GM18870 (cell line): ENCODE measurements around the gene RPL13.
"Not testable (repeated sequence)": the region's sequence is repeated elsewhere in the genome, so short reads cannot be mapped to it uniquely, and the experiment has no call there.

Experiments used
- ATAC-seq: cut with Tn5 transposase; IDR thresholded peaks from one replicate; pipeline ENCODE4 v1.9.1; 2021; ENCODE audit warnings: moderate library complexity; ENCODE audit not compliant: unreplicated experiment

Gene RPL13

GRCh38 chr16:89562939-89563338 lies 2.5 kb downstream of the RPL13 start:
- no peak for ATAC-seq

DNA sequence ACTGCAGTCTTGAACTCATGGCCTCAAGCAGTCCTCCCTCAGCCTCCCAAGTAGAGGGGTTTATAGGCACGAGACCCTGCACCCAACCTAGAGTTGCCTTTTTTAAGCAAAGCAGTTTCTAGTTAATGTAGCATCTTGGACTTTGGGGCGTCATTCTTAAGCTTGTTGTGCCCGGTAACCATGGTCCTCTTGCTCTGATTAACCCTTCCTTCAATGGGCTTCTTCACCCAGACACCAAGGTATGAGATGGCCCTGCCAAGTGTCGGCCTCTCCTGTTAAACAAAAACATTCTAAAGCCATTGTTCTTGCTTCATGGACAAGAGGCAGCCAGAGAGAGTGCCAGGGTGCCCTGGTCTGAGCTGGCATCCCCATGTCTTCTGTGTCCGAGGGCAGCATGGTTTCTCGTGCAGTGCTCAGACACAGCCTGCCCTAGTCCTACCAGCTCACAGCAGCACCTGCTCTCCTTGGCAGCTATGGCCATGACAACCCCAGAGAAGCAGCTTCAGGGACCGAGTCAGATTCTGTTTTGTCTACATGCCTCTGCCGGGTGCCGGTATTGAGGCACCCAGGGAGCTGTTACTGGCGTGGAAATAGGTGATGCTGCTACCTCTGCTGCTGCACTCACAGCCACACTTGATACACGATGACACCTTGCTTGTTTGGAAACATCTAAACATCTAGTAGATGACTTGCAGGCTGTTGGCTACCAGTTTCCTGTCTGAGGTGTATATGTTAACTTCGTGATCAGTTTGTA lies 3.3 kb downstream of the RPL13 start:
- no peak for ATAC-seq

DNA sequence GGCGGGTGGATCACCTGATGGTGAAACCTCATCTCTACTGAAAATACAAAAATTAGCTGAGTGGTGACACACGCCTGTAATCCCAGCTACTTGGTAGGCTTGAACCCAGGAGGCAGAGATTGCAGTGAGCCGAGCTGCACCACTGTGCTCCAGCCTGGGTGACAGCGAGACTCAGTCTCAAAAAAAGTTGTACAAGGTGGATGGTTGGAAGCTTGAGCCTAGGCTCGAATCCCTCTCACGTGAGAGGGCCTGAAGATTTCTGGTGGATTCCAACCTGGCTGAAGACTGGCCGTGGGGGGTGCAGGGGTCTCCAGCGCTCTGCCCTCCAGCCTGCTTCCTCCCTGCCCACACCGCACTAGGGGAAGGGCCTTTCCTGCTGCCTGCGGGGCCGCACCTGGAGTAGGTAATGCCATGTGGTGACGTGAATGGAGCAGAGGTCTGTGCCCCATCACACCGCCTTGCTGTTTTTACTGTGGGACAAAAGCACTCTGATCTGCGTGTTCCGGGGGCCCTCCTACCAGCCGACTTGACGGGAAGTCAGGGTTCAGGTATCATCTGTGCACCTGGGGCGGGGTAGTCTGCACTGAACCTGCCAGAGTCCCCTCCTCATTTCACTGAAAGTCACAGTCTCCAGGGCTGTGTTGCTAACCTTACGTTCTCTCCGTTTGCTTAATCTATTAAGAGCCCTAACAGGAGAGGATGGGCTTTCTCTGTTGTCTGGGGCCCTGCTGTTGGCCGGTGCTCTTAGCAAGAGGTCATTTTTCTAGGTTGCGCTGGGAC lies 4.2 kb downstream of the RPL13 start:
- no peak for ATAC-seq

DNA sequence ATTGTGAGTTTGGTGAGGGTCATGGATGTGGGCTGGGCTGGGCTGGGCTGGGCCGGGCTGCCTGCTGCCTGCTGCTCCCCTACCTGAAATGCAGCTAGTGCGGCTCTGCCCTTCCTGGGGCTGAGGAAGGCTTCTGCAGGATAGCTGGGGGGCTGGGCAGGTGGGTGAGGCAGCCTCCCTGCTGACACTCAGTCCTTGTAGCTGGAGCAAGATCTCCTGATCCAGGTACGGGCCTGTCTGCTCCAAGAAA lies 4.7 kb downstream of the RPL13 start:
- ATAC-seq = no peak

- no peak for ATAC-seq
Observed at GRCh38 chr16:89565506-89566372, 5.3 kb downstream of the RPL13 start.

- no peak for ATAC-seq
Observed at GRCh38 chr16:89567656-89568594, 7.4 kb downstream of the RPL13 start.

- ATAC-seq = no peak
Observed at GRCh38 chr16:89569506-89570341, 9.2 kb downstream of the RPL13 start.

GRCh38 chr16:89570342-89570923 lies 10.0 kb downstream of the RPL13 start:
- no peak for ATAC-seq

DNA sequence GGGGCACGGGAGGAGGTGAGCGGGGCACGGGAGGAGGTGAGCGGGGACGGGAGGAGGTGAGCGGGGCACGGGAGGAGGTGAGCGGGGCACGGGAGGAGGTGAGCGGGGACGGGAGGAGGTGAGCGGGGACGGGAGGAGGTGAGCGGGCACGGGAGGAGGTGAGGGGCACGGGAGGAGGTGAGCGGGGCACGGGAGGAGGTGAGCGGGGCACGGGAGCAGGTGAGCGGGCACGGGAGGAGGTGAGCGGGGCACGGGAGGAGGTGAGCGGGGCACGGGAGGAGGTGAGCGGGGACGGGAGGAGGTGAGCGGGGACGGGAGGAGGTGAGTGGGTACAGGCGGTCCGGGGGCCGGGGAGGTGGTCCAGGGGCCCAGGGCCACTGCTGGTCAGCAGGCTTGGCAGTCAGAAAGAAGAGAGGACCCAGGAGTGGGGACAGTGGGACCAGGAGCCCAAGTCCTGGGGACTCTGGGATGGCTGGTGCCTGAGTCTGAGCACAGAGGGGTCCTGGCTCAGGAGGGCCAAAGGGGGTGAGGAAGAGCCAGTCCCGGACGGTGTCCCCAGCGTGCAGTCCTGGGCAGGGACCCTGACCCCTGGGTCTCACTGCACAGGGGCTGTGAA lies 10.6 kb downstream of the RPL13 start:
- not testable (repeated sequence) for ATAC-seq

DNA sequence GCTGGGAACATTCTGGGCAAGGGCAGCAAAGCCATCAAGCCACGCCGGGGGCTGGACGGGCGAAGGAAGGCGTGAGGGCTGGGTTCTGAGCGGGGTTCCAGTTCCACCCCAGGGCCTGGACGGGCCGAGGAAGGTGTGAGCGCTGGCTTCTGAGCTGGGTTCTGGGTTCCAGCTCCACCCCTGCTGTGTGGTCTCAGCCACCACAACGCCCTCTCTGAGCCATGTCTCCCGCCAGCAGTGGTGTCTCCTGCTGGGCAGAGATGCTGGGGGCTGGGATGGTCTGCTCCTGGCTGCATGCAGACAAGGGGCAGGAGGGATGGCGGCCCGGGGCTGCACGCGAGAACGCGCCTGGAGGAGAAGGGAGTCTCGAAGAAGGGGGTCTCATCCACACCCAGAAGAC lies 11.2 kb downstream of the RPL13 start:
- no peak for ATAC-seq

DNA sequence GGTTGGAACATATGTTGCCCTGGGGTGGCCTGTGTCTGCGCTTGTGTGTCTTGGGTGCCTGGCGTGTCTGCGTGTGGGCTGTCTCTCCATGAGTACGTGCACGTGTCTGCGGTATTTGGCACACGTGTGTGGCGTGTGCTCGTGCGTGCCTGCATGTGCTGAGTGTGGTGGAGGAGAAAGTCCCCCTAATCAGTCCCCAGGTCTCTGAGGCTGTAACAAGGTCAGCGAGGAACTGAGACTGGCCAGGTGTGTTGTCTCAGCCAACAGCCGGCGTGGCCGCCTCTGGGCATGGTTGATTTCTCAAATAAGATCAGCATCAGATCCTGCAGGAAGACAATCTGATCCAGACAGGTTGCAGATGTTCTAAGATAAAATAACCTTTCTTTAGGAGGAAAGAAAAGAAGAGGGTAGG lies 11.6 kb downstream of the RPL13 start:
- no peak for ATAC-seq

GRCh38 chr16:89572485-89573205 lies 12.2 kb downstream of the RPL13 start:
- ATAC-seq = no peak

- ATAC-seq = no peak
Observed at GRCh38 chr16:89573826-89574680, 13.6 kb downstream of the RPL13 start.

GRCh38 chr16:89574681-89575246 lies 14.3 kb downstream of the RPL13 start:
- ATAC-seq = no peak

DNA sequence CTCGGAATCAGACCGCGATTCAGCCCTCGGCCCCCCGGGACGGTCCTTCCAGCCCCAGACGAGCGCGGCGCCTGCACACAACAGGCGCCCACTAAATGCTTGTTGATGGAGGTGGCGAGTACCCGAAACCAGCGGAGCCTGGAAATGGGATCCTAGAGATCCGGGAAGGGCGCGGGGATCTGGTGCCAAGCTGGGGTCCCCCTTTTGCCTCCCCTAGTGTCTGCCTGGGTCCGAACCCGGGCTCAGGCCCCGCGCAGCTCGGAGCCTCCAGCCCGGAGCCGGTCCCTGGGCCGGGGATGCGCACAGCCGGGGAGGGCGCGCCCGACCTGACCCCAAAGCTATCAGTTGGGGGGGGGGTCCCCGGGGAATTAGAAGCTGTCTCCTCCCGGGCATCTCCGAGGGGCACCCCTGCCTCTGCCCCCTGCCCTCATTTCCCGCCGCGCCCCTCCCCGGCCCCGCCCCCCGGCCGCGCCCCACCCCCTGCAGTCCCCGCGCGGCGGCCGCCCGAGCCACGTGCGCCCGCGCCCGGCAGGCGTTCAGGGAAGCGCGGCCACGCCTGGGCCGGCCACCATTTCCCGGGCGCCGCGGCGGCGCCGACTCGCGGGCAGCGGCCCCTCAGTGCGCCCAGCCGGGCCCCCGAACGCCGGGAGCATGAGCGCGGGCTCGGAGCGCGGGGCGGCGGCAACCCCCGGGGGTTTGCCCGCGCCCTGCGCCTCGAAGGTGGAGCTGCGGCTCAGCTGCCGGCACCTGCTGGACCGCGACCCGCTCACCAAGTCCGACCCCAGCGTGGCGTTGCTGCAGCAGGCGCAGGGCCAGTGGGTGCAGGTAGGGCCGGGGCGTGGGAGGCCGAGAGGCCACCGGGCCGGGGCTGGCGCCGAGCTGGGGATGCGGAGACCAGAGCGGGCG lies 15.0 kb downstream of the RPL13 start, which contains the start of gene CPNE7:
Gene CPNE7, plus strand, starts transcription at position 512 of the 906 bp plus-strand sequence. Its CDS starts 140 bp downstream, at position 652.
- ATAC-seq = no peak
